ENCODE results near the gene PFDN1.
A peak's percentile ranks its signal among the peaks of the same experiment; 100 is the strongest.

PFDN1 gene

DNA sequence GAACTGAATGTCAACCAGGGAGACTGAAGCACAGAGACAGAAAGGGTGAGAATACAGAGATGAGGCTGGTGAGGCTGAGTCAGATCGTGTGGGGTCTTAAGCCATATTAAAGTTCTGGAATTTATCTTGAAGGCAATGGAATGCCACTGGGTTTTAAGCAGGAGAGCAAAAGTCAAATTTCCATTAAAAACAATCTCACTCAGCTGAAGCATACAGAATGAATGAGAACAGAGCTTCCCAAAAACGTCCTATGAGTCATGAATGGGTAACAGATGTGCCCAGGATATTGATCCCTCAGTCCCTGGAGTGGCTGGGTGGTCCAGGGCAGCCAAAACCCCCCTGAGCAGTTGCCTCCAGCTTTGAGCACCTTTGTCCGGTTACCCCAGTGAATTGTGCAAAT lies 44.9 kb downstream of the PFDN1 start:
- DNase-seq, result no peak

- DNase-seq, result no peak
Measured at GRCh38 chr5:140256726-140257125, 46.2 kb downstream of the PFDN1 start.

DNA sequence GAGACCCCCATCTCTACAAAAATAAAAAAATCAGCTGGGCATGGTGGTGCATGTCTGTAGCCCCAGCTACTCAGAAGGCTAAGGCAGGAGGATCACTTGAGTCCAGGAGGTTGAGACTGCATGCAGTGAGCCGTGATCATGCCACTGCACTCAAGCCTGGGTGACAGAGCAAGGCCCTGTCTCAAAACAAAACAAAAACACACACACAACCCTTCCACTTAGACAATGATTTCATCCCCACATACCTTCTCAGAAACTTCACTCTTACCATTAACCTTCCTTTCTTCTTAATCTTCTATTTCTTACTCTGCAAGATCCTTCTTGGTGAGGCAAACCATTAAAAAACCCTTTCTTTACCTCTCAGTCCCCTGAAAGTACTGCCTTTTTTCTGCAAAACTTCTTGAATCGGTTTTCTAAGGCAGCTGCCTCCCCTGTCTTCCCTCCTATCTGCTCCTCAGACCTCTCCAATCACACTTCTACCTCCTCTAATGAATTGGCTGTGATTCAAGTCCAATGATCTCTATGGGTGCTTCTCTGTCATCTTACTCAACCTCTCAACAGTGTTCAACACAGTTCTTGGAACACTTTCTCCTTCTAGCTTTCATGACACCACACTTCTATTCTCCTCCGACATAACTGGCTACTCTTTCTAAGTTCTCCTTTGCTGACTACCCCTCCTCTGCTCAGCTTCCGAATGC lies 47.3 kb downstream of the PFDN1 start:
- no peak for DNase-seq

DNA sequence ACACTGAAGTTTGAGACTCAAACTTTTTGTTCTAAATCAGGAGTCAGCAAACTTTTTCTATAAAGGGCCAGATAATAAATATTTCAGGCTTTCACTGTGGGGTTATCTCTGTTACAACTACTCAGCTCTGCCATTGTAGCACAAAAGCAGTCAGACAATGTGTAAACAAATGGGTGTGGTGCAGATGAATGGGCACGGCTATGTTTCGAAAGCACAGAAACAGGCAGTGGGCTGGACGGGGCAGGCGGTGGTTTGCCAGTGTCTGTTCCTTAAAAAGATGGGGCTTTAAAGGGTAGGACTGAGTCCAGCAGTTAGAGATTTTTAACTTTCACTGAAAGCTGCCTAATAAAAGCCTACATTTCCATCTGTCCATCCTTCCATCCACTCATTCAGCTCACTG lies 48.9 kb downstream of the PFDN1 start:
- no peak for DNase-seq

GRCh38 chr5:140252470-140253126 lies 50.3 kb downstream of the PFDN1 start:
- DNase-seq, result no peak

DNA sequence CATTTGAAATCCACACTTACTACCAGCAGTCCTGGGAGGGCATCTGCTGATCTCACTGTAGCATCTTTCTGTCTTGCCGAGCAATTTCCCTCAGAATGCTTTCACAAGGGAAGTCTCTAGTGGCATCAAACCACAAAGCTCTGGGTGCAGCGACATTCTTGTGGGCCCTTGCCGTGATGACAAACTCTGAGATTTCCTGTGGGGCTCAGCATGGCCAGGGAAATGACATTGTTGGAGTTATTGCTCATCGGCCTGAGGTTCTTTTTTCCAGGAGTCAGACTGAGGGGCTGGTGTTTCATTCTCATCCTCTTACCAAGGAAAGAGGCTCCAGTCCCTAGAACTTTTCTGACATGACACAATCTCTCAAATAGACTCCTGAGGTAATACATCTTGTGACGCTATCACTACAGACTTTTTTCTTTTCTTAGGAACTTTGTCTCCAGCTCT lies 51.4 kb downstream of the PFDN1 start:
- no peak for DNase-seq

GRCh38 chr5:140250386-140250785 lies 52.5 kb downstream of the PFDN1 start:
- no peak for DNase-seq

DNA sequence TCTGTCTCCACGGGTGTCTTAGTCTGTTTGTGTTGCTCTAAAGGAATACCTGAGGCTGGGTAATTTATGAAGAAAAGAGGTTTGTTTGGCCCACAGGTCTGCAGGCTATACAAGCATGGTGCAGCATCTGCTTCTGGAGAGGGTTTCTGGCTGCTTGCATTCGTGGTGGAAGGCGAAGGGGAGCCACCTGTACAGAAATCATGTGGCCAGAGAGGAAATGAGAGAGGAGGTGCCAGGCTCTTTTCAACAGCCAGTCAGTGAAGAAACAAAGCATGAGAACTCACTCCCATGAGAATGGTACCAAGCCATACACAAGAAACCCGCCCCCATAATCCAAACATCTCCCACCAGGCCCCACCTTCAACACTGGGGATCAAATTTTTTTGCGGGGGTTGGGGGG lies 53.4 kb downstream of the PFDN1 start:
- DNase-seq, result no peak

DNA sequence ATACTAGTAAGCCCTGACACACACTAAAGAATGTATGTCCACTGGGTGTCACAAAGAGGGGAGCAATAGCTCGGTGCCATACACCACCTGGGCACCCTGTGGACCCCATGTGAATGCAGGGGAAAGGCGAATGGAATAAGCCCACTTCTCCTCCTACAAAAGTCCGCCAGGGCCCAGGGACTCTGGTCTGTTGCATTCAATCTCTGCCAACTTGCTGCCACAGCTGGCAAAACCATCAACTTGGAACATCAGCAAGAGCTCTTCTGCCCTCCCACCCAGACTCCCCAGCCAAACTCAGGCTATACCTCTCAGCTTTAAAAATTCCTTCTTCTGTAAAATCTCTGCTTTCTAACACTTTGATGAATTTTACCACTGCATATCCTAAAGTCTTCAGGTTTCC lies 54.5 kb downstream of the PFDN1 start:
- DNase-seq, result no peak

- DNase-seq, result peak; percentile 80
Measured at GRCh38 chr5:140246378-140247122, 56.4 kb downstream of the PFDN1 start.

GRCh38 chr5:140245926-140246325 lies 57.0 kb downstream of the PFDN1 start:
- no peak for DNase-seq

DNA sequence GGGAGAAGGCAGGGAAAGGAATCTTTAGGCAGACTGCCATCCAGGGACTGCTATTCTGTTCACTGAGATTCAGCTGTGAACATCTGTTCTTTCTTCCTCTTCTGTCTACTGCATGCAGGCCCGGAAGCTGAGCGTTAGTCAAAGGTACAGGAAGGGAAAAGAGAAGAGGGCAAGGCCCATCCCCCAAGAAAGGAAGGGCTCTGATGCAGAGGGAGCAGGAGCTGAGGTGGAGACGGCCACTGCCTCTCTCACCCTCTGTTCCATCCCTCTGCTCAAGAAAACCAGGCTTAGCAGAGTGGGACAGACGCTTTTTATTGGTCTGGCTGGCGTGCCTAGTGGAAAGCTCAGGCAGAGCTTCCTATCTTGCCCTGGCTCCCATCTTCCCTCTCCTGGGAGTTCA lies 57.6 kb downstream of the PFDN1 start:
- no peak for DNase-seq

DNA sequence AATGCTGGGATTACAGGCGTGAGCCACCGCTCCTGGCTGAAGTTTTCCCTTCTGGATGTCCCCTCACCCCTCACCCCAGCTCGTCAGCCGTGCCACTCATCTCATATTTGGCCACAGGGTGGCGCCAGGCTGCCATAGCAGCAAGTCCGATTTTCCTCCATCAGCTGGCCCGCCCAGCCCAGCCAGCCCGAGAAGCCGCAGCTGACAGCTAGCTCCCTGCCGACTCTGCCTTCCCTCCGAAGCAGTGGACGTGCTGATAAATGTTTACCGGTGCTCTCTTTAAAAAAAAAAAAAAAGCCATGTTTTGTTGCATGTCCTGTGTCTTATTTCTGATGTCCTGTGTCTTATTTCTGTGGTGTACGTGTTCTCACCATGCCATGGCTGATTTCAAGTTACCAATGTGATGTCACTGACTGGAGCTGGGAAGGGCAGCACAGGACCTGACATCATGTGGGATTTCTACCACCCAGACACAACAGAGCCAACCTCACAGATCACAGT lies 58.3 kb downstream of the PFDN1 start:
- peak; percentile 91 for DNase-seq

- no peak for DNase-seq
Measured at GRCh38 chr5:140243706-140244250, 59.1 kb downstream of the PFDN1 start.

DNA sequence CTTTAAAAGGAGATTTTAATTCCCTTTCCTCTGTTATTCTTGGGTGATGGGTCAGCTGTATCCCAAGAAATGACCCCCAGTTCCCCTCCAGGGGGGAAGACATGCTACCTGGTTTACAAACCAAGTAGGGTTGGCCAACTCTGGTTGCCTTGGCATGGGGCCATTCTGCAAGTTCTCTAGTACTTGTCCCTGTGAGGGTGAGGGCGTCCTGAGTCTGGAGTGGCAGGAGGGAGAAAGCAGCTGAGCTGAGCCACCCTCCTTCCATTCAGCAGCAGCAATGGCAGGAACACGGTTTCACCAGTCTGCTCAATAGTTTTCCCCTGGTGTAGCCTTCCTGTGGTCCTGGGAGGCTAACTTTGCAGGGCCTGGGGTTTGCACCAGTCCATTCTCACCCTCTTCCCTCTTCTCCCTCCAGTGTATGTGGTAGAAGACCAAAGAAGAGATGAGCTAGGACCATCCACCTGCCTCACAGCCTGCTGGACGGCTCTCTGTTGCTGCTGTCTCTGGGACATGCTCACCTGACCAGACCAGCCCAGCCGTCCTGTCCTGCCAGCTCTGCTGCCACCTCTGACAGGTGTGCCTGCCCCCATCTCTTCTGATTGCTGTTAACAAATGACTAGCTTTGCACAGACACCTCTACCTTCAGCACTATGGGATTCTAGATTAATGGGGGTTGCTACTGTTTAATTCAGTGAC lies 59.9 kb downstream of the PFDN1 start:
- no peak for DNase-seq

DNA sequence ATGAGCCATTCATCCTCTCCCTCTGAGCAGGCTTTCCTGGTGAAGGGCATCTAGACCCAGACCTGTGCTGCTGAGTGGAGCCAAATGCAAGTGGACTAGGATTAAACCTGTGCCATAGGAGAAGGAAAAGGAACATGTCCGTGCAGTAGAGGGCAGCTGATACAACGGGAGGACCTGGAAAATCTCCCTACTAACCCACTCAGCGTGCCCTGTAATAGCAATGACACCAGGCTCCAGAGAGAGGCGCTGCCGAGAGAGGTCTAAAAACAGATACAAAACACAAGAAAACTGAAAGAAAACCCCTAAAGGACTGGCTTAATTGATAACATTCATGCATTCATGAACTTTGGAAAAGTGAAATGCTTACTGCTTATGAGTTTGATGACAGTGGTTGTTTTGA lies 60.8 kb downstream of the PFDN1 start:
- DNase-seq, result no peak

DNA sequence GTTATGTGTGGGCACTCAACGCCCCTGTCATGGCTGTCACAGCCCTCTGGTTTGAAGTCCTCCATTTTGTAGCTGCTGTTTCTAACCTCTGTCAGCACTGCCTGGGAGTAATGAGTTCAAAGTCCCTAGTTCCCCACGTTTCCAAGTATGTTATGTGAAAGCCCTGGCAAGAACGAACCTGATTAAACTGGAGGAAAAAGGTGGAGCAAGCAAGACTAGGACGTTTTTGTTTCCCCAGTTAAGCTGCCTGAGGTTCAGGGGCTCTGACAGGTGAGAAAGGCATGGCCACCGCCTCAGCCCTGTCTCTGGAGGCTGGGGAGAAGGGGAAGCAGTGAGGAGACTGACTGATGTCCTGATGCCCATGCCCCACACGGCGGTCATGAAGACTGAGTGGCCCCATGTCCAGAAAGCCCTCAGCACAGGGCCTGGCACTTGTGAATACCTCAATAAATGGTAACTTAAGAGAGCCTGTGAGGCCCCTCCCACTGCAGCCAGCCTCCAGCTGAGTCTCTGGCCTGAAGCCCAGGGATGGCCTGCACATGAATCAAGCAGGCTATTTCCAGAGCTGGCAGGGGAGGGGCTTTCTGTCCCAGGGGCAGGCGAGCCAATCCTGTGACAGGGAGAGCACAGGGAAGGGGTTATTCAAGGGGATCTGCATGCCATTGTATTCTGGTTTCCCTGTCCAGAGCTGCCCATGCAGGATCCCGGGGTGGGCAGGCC lies 61.8 kb downstream of the PFDN1 start:
- DNase-seq, result peak; percentile 85

- peak; percentile 56 for DNase-seq
Measured at GRCh38 chr5:140239939-140240700, 62.8 kb downstream of the PFDN1 start.

DNA sequence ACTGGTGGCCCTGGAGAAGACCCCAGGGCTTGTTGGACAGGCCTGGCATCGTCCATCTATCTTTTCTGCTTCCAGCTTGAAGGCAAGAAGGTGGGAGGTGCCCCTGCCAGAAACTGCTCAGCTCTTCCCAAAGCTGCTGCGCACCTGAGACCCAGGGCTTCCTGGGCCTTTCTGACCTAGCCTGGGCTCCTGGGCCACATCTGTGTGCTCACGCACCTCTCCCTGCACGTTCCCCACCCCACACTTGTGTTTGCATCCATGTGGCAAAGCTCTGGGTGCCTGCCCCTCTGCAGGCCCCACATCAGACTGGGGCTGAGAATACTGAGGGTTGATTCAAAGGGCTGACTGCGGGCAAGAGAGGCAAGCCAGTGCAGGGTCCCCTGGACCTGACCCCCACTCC lies 63.4 kb downstream of the PFDN1 start:
- DNase-seq, result no peak

GRCh38 chr5:140238756-140239155 lies 64.1 kb downstream of the PFDN1 start:
- DNase-seq, result no peak

- no peak for DNase-seq
Measured at GRCh38 chr5:140236891-140237598, 65.9 kb downstream of the PFDN1 start.
